SK-N-SH treated with all-trans-retinoic acid at 6 μM for 48 hours (cell line): ENCODE measurements around the gene TST.

ENCODE experiments used
- ARNTL ChIP-seq: fragments of 450-650 bp; formaldehyde crosslinking; IDR thresholded peaks from 2 replicates; pipeline ENCODE4 v1.5.0; 2020; ENCODE audit warnings: low read depth, mild to moderate bottlenecking, moderate library complexity, borderline replicate concordance
- CSDC2 ChIP-seq: fragments of 250-450 bp; sonication (Bioruptor Pico); IDR thresholded peaks from 2 replicates; pipeline ENCODE4 v1.5.0; 2020; ENCODE audit warnings: mild to moderate bottlenecking, moderate library complexity
- ESRRG ChIP-seq: fragments of 250-450 bp; sonication (Bioruptor Pico); IDR thresholded peaks from 2 replicates; pipeline ENCODE4 v1.6.1; 2021; ENCODE audit warnings: mild to moderate bottlenecking
- PPARA ChIP-seq: fragments of 250-450 bp; sonication (Bioruptor Pico); IDR thresholded peaks from 2 replicates; pipeline ENCODE4 v1.5.0; 2020; ENCODE audit warnings: mild to moderate bottlenecking, borderline replicate concordance
- ZC3H10 ChIP-seq: fragments of 250-450 bp; sonication (Bioruptor Pico); IDR thresholded peaks from 2 replicates; pipeline ENCODE4 v1.5.1; 2021; ENCODE audit warnings: mild to moderate bottlenecking, moderate library complexity
- ZFP3 ChIP-seq: fragments of 250-450 bp; sonication (Bioruptor Pico); IDR thresholded peaks from 2 replicates; pipeline ENCODE4 v1.5.0; 2020; ENCODE audit warnings: mild to moderate bottlenecking, moderate library complexity
- ZNF70 ChIP-seq: fragments of 450-650 bp; formaldehyde crosslinking; IDR thresholded peaks from 2 replicates; pipeline ENCODE4 v1.5.0; 2020; ENCODE audit warnings: mild to moderate bottlenecking, moderate library complexity
- ZNF8 ChIP-seq: fragments of 450-650 bp; formaldehyde crosslinking; IDR thresholded peaks from 2 replicates; pipeline ENCODE4 v1.5.0; 2020; ENCODE audit warnings: mild to moderate bottlenecking, moderate library complexity
- TF ChIP-seq, protein P1 (sequence below): fragments of 250-450 bp; sonication (Bioruptor Pico); IDR thresholded peaks from 2 replicates; pipeline ENCODE4 v1.5.1; 2021; ENCODE audit warnings: mild to moderate bottlenecking, moderate library complexity
- TF ChIP-seq, protein P2 (sequence below): fragments of 250-450 bp; sonication (Bioruptor Pico); IDR thresholded peaks from 2 replicates; pipeline ENCODE4 v1.8.0; 2021; ENCODE audit warnings: low read depth, mild to moderate bottlenecking, moderate library complexity, borderline replicate concordance

DNA sequence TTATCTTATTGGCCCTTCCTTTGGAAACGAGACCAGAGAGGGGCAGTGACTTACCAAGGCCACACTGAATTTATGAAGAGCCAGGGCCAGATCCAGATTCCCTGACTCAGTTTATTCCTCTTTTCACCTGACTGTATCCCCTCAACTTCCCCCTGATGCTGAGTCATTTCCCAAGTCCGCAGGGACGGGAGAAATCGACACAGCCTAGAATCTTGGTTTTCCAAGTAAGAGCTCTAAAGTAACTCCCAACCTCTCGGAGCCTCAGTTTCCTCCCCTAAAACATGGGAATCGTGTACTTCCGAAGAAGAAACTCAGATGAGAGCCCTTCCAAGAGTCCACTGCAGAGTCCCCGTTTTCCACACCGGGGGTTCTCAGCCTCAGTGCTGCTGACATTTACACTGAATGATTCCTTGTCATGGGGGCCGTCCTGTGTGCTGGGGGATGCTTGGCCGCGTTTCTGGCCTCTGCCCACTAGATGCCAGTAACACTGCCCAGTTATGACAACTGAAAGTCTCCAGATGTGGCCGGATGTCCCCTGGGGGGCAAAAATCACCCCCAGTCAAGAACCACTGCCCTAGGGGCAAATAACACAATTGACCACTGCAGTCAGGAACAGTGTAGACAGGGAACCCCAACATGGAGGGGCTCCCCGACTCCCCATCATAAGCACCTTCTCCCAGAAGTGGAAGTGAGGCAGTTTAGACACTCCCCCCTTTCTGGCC lies 11.5 kb upstream of the TST start:
- TF ChIP-seq, protein P1, sequence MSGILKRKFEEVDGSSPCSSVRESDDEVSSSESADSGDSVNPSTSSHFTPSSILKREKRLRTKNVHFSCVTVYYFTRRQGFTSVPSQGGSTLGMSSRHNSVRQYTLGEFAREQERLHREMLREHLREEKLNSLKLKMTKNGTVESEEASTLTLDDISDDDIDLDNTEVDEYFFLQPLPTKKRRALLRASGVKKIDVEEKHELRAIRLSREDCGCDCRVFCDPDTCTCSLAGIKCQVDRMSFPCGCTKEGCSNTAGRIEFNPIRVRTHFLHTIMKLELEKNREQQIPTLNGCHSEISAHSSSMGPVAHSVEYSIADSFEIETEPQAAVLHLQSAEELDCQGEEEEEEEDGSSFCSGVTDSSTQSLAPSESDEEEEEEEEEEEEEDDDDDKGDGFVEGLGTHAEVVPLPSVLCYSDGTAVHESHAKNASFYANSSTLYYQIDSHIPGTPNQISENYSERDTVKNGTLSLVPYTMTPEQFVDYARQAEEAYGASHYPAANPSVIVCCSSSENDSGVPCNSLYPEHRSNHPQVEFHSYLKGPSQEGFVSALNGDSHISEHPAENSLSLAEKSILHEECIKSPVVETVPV (CRISPR knock-in tag), result no peak
- TF ChIP-seq ZNF70 (CRISPR knock-in tag), result no peak
- TF ChIP-seq ESRRG (CRISPR knock-in tag), result no peak
- no peak for TF ChIP-seq PPARA (CRISPR knock-in tag)
- TF ChIP-seq ZFP3 (CRISPR knock-in tag), result no peak
- TF ChIP-seq, protein P2, sequence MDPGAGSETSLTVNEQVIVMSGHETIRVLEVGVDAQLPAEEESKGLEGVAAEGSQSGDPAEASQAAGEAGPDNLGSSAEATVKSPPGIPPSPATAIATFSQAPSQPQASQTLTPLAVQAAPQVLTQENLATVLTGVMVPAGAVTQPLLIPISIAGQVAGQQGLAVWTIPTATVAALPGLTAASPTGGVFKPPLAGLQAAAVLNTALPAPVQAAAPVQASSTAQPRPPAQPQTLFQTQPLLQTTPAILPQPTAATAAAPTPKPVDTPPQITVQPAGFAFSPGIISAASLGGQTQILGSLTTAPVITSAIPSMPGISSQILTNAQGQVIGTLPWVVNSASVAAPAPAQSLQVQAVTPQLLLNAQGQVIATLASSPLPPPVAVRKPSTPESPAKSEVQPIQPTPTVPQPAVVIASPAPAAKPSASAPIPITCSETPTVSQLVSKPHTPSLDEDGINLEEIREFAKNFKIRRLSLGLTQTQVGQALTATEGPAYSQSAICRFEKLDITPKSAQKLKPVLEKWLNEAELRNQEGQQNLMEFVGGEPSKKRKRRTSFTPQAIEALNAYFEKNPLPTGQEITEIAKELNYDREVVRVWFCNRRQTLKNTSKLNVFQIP (CRISPR knock-in tag), result no peak
- no peak for TF ChIP-seq ZNF8
- TF ChIP-seq ZC3H10, result no peak
- TF ChIP-seq ARNTL, result no peak
- TF ChIP-seq CSDC2 (CRISPR knock-in tag), result no peak
